H1 (cell line): Measurements from ENCODE around the gene TMPRSS2. TPM values are rescaled to one million over a fixed set of nuclear protein-coding genes. Genes with fewer than 3 reads are reported as not detected.

Experiments used
- CTCF ChIA-PET: fragments of 300-600 bp; sonication (Branson Sonifier 250); formaldehyde crosslinking; loops from one replicate; lab custom pipeline; 2021; ENCODE audit not compliant: partially characterized antibody; lab: Charles Lee
- POLR2A ChIA-PET: fragments of 300-600 bp; sonication (Branson Sonifier 250); formaldehyde crosslinking; loops from one replicate; lab custom pipeline; 2021; ENCODE audit warnings: inconsistent platforms; ENCODE audit not compliant: partially characterized antibody; lab: Charles Lee
- DNase-seq, 2 experiments: peaks; one replicate each; pipeline versions ENCODE4 v3.0.0 to v3.0.0-alpha.2; 2010 to 2022; ENCODE audit warnings: low spot score in 2 of 2, low read depth in 1 of 2, mixed read lengths in 1 of 2
- FAIRE-seq: peaks from 2 replicates; lab custom pipeline; 2011; peaks lifted over from hg19 to GRCh38; lab: Jason Lieb, UNC
- H2AFZ ChIP-seq: 2 replicates; pipeline ENCODE4 v1.8.1; 2012; ENCODE audit warnings: low read length, inconsistent platforms
- H2AK5ac ChIP-seq: 2 replicates; pipeline ENCODE4 v1.6.1; 2013; ENCODE audit warnings: low read depth, low read length
- H2BK120ac ChIP-seq: replicated peaks from 2 replicates; pipeline ENCODE3; 2013; ENCODE audit warnings: low read depth, low read length, inconsistent platforms
- H2BK12ac ChIP-seq: 2 replicates; pipeline ENCODE4 v1.6.1; 2013; ENCODE audit warnings: low read depth, low read length
- H2BK15ac ChIP-seq: 2 replicates; pipeline ENCODE4 v1.6.1; 2013; ENCODE audit warnings: low read length
- H2BK20ac ChIP-seq: 2 replicates; pipeline ENCODE4 v1.6.1; 2013; ENCODE audit warnings: low read length
- H2BK5ac ChIP-seq: 2 replicates; pipeline ENCODE4 v1.6.1; 2013; ENCODE audit warnings: low read depth, low read length
- H3K14ac ChIP-seq: 2 replicates; pipeline ENCODE4 v1.6.1; 2013; ENCODE audit warnings: inconsistent platforms; ENCODE audit not compliant: insufficient read length
- H3K18ac ChIP-seq: 2 replicates; pipeline ENCODE4 v1.6.1; 2013; ENCODE audit warnings: low read length; ENCODE audit errors: extremely low read depth
- H3K23ac ChIP-seq: 2 replicates; pipeline ENCODE4 v1.6.1; 2013; ENCODE audit warnings: inconsistent platforms; ENCODE audit not compliant: insufficient read length
- H3K23me2 ChIP-seq: 2 replicates; pipeline ENCODE4 v1.6.1; 2013; ENCODE audit warnings: low read depth, low read length
- H3K27ac ChIP-seq: 2 replicates; pipeline ENCODE4 v1.6.1; 2011; ENCODE audit warnings: low read depth, low read length, inconsistent platforms
- H3K27me3 ChIP-seq, 4 experiments: replicated peaks in 1 of 4; 1 replicate in 1 of 4; 2 replicates in 3 of 4; pipeline versions ENCODE4 v1.6.1 to v1.8.1; 2011 to 2013; ENCODE audit warnings: low read length in 3 of 4, mild to moderate bottlenecking in 3 of 4, inconsistent platforms in 2 of 4, mixed read lengths in 2 of 4, moderate library complexity in 1 of 4; ENCODE audit not compliant: control insufficient read depth in 3 of 4, insufficient read depth in 3 of 4; ENCODE audit errors: extremely low read depth in 1 of 4
- H3K36me3 ChIP-seq, 4 experiments: 2 replicates each; pipeline versions ENCODE4 v1.6.1 to v1.8.1; 2011 to 2013; ENCODE audit warnings: mild to moderate bottlenecking in 4 of 4, low read length in 3 of 4, moderate library complexity in 2 of 4, control low read depth in 1 of 4, inconsistent platforms in 1 of 4; ENCODE audit not compliant: insufficient read depth in 4 of 4, control insufficient read depth in 2 of 4
- H3K4ac ChIP-seq: replicated peaks from 2 replicates; pipeline ENCODE3; 2013; ENCODE audit warnings: low read length, low read depth, mixed read lengths, inconsistent platforms; ENCODE audit not compliant: insufficient read length
- H3K4me1 ChIP-seq, 4 experiments: replicated peaks in 1 of 4; 1 replicate in 1 of 4; 2 replicates in 3 of 4; pipeline versions ENCODE4 v1.6.1 to v1.8.1; 2011 to 2013; ENCODE audit warnings: low read length in 3 of 4, inconsistent platforms in 2 of 4, mixed read lengths in 1 of 4; ENCODE audit not compliant: insufficient read depth in 4 of 4, control insufficient read depth in 3 of 4
- H3K4me2 ChIP-seq, 2 experiments: 2 replicates each; pipeline versions ENCODE4 v1.6.1 to v1.8.1; 2011 to 2013; ENCODE audit warnings: low read depth in 2 of 2, low read length in 2 of 2, control low read depth in 1 of 2, inconsistent platforms in 1 of 2, mild to moderate bottlenecking in 1 of 2; ENCODE audit not compliant: insufficient read depth in 1 of 2
- H3K4me3 ChIP-seq, 4 experiments: fragments of 200-600, 300-600 bp in 1 of 4; sonication (generic), shearing (Covaris generic), sonication (Bioruptor Twin) in 1 of 4; 2 replicates each; pipeline versions ENCODE4 v1.5.1 to v1.8.1; 2011 to 2016; ENCODE audit warnings: low read length in 4 of 4, low read depth in 3 of 4, control low read depth in 2 of 4, inconsistent platforms in 2 of 4, mild to moderate bottlenecking in 2 of 4, mixed read lengths in 1 of 4, moderate library complexity in 1 of 4; ENCODE audit not compliant: insufficient read depth in 2 of 4; ENCODE audit errors: extremely low read depth in 1 of 4
- H3K56ac ChIP-seq: replicated peaks from 2 replicates; pipeline ENCODE3; 2013; ENCODE audit warnings: low read depth, mild to moderate bottlenecking, mixed read lengths, low read length, inconsistent platforms; ENCODE audit not compliant: insufficient read length
- H3K79me1 ChIP-seq: 2 replicates; pipeline ENCODE4 v1.6.1; 2013; ENCODE audit warnings: low read depth, low read length, control low read depth
- H3K79me2 ChIP-seq, 2 experiments: 2 replicates each; pipeline versions ENCODE4 v1.6.1 to v1.8.1; 2012 to 2013; ENCODE audit warnings: low read length in 2 of 2, mild to moderate bottlenecking in 2 of 2, inconsistent platforms in 1 of 2; ENCODE audit not compliant: insufficient read depth in 2 of 2, control insufficient read depth in 1 of 2
- H3K9ac ChIP-seq, 4 experiments: replicated peaks in 1 of 4; 1 replicate in 1 of 4; 2 replicates in 3 of 4; pipeline versions ENCODE4 v1.6.1 to v1.8.1; 2011 to 2013; ENCODE audit warnings: low read depth in 3 of 4, low read length in 3 of 4, control low read depth in 2 of 4, mild to moderate bottlenecking in 2 of 4, moderate library complexity in 2 of 4, inconsistent platforms in 1 of 4; ENCODE audit errors: extremely low read depth in 1 of 4
- H3K9me3 ChIP-seq, 2 experiments: 2 replicates each; pipeline versions ENCODE4 v1.6.1 to v1.8.1; 2012 to 2013; ENCODE audit warnings: mild to moderate bottlenecking in 2 of 2, moderate library complexity in 2 of 2, control low read depth in 1 of 2, inconsistent platforms in 1 of 2, low read depth in 1 of 2, low read length in 1 of 2, mixed read lengths in 1 of 2; ENCODE audit not compliant: insufficient read depth in 2 of 2
- H4K20me1 ChIP-seq, 2 experiments: replicated peaks in 1 of 2; 2 replicates each; pipeline versions ENCODE3 to v1.8.1; 2011 to 2013; ENCODE audit warnings: inconsistent platforms in 2 of 2, low read length in 2 of 2, mild to moderate bottlenecking in 1 of 2; ENCODE audit not compliant: insufficient read depth in 2 of 2, control insufficient read depth in 1 of 2
- H4K5ac ChIP-seq: 2 replicates; pipeline ENCODE4 v1.6.1; 2013; ENCODE audit warnings: low read length, low read depth, mixed read lengths, inconsistent platforms; ENCODE audit not compliant: insufficient read length
- H4K8ac ChIP-seq: 2 replicates; pipeline ENCODE4 v1.8.0; 2013; ENCODE audit warnings: mild to moderate bottlenecking, moderate library complexity, low read length, inconsistent platforms; ENCODE audit not compliant: insufficient read depth; ENCODE audit errors: extremely low read depth
- H4K91ac ChIP-seq: replicated peaks from 2 replicates; pipeline ENCODE3; 2013; ENCODE audit warnings: low read length, mixed read lengths, inconsistent platforms; ENCODE audit not compliant: insufficient read length
- CBX8 ChIP-seq: fragments of 300-800, 300-1000 bp; sonication (generic); IDR thresholded peaks from 2 replicates; pipeline ENCODE4 v1.7.1; 2016; ENCODE audit warnings: low read depth, low read length, borderline replicate concordance
- CREB1 ChIP-seq: IDR thresholded peaks from 2 replicates; pipeline ENCODE4 v1.6.1; 2012; ENCODE audit warnings: inconsistent platforms
- EZH2 ChIP-seq: fragments of 200-600 bp; sonication (generic); IDR thresholded peaks from 2 replicates; pipeline ENCODE4 v1.7.1; 2012; ENCODE audit warnings: low read depth, mild to moderate bottlenecking, moderate library complexity, low read length, inconsistent platforms; ENCODE audit not compliant: severe bottlenecking
- MAFK ChIP-seq: IDR thresholded peaks from 2 replicates; pipeline ENCODE4 v1.6.1; 2012; ENCODE audit warnings: low read depth, mild to moderate bottlenecking, improper control_type of control experiment, low read length
- NANOG ChIP-seq: IDR thresholded peaks from 2 replicates; pipeline ENCODE4 v1.6.1; 2011; ENCODE audit warnings: low read length, low read depth, mild to moderate bottlenecking, inconsistent platforms; ENCODE audit not compliant: insufficient read depth, poor library complexity, severe bottlenecking
- SP4 ChIP-seq: IDR thresholded peaks from 2 replicates; pipeline ENCODE4 v1.6.1; 2012; ENCODE audit warnings: low read length, inconsistent platforms
- SUZ12 ChIP-seq: fragments of 200-600 bp; sonication (generic); IDR thresholded peaks from 2 replicates; pipeline ENCODE4 v1.6.1; 2012; ENCODE audit warnings: mild to moderate bottlenecking, inconsistent platforms, low read length, moderate library complexity, mixed read lengths
- WGBS, 2 experiments: shearing (Covaris generic) in 1 of 2; methylation state at CpG; one replicate each; pipeline versions ENCODE4 v1.1.6 to v1.1.7; 2013 to 2015; ENCODE audit warnings: low lambda C conversion rate in 2 of 2, mixed read lengths in 2 of 2, inconsistent platforms in 1 of 2, low coverage in 1 of 2, missing lambda C conversion rate in 1 of 2; ENCODE audit not compliant: insufficient replicate concordance in 2 of 2, insufficient coverage in 1 of 2, insufficient read length in 1 of 2; ENCODE audit errors: extremely low coverage in 1 of 2, missing lambda C conversion rate in 1 of 2; 5-methylcytosine and 5-hydroxymethylcytosine counted together
- polyA plus RNA-seq, 7 experiments: library from polyadenylated mRNA; depleted of rRNA in 3 of 7; stranded (reverse) in 5 of 7; unstranded in 2 of 7; fragments of >200 nt in 5 of 7; fragments of 200-250 nt in 2 of 7; gene quantifications; 1 replicate in 5 of 7; 2 replicates in 1 of 7; 4 replicates in 1 of 7; pipeline versions ENCODE4 v1.2.1 to v1.2.3, GENCODE V29; 2011 to 2013; ENCODE audit warnings: missing spikeins in 2 of 7, mixed read lengths in 2 of 7
- total RNA-seq: library from RNA; stranded (reverse); fragmentation: NEBNext Ultra II Directional; extraction: Animal tissue kit (Norgen Biotek cat#: 25700); gene quantifications from 2 replicates; pipeline ENCODE4 v1.2.1, GENCODE V29; 2021

Gene TMPRSS2
- total and polyA plus RNA-seq, 2 of the 8 experiments (the other 6 are each of a cell fraction or from before 2014, with no cell fraction given): 9.2 to 11.0 TPM

DNA sequence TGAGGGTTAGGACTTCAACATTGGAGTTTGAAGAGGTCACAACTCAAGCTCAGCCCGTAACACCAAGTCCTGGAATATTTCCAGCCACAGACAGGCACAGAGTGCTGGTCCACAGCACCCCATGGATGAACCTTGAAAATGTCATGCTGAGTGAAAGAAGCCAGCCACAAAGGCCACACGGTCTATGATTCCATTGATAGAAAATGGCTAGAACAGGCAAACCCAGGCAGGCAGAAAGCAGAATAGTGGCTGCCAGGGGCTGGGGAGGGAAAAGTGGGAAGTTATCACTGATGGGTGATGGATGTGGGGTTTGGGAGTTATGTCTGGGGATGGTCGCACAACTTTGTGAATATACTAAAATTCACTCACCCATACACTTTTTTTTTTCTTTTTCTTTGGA, 60.6 kb downstream of the TMPRSS2 start:
- Histone ChIP-seq H3K4me2 (no peak overlapping the region), H3K23me2 (no peaks in the 10 kb centered on the region), H3K4me1 (no peaks in the 10 kb centered on the region), H3K36me3 (no peaks in the 10 kb centered on the region), H2BK15ac (no peak overlapping the region), H3K27me3 (no peaks in the 10 kb centered on the region), H3K14ac (no peak overlapping the region), H2BK120ac (no peak overlapping the region), H3K9me3 (no peaks in the 10 kb centered on the region), H2BK20ac (no peak overlapping the region), H2BK5ac (no peak overlapping the region), H4K5ac (no peak overlapping the region), H2BK12ac (no peak overlapping the region), H3K18ac (no peak overlapping the region), H3K23ac (no peak overlapping the region), H3K56ac (no peak overlapping the region), H3K79me2 (no peaks in the 10 kb centered on the region), H3K4me3 (no peak overlapping the region), H3K9ac (no peak overlapping the region), H3K79me1 (no peaks in the 10 kb centered on the region), H3K4ac (no peak overlapping the region), H3K27ac (no peak overlapping the region), H2AFZ (no peak overlapping the region), H2AK5ac (no peak overlapping the region), H4K8ac (peak overlapping the region; percentile 47; the same call in 1 of the 2 replicates), H4K91ac (no peak overlapping the region), H4K20me1 (no peaks in the 10 kb centered on the region)
- DNase-seq (no peak), FAIRE-seq (no peak)
- WGBS, 2 experiments: 92% methylated on average over 3 of the region's 3 CpGs; no CpG with 5 or more reads in 1 of the 2 experiments
- TF ChIP-seq MAFK (no peak), SP4 (no peak), CBX8 (no peak), NANOG (no peak), CREB1 (no peak), EZH2 (no peak), SUZ12 (no peak)
- ChIA-PET POLR2A (no interaction called here), CTCF (interaction anchor here (1.5 kb wide), 1 partner anchor 13 kb away, joined by 8 read pairs; no protein-coding TSS in a partner anchor)
